MCF 10A (cell line): ENCODE results near the gene C9orf153. TPM values are rescaled to one million over a fixed set of nuclear protein-coding genes. Genes with fewer than 3 reads are reported as not detected.

ENCODE experiments used
- BruUV-seq: library from RNA; stranded (reverse); fragments of 400-500 nt; replicated peaks from 2 replicates; lab custom pipeline; 2021; lab: Mats Ljungman, UMichigan
- CTCF ChIA-PET: fragments of 300-600 bp; sonication (Branson Sonifier 250); formaldehyde crosslinking; extraction: SDS; loops from one replicate; lab custom pipeline; 2021; ENCODE audit warnings: antibody characterized with exemption, inconsistent platforms; lab: Yijun Ruan, JAX
- POLR2A ChIA-PET: fragments of 300-600, 350-650 bp; sonication (Branson Sonifier 250); formaldehyde crosslinking; extraction: SDS; loops from one replicate; lab custom pipeline; 2020; ENCODE audit warnings: antibody characterized with exemption, inconsistent platforms; lab: Yijun Ruan, JAX
- DNase-seq: peaks from one replicate; pipeline ENCODE4 v3.0.0-alpha.2; 2018; ENCODE audit not compliant: unreplicated experiment
- H3K27ac Mint-ChIP-seq: one replicate; pipeline ENCODE4 v1.8.0; 2022; ENCODE audit warnings: mild to moderate bottlenecking, low read depth, mixed read lengths; ENCODE audit not compliant: unreplicated experiment
- H3K27me3 Mint-ChIP-seq: one replicate; pipeline ENCODE4 v1.8.0; 2022; ENCODE audit warnings: mixed read lengths; ENCODE audit not compliant: insufficient read depth, unreplicated experiment
- H3K36me3 Mint-ChIP-seq: one replicate; pipeline ENCODE4 v1.8.0; 2022; ENCODE audit warnings: mild to moderate bottlenecking, moderate library complexity, mixed read lengths; ENCODE audit not compliant: insufficient read depth, unreplicated experiment
- H3K4me1 Mint-ChIP-seq: one replicate; pipeline ENCODE4 v1.8.0; 2022; ENCODE audit warnings: mixed read lengths; ENCODE audit not compliant: insufficient read depth, unreplicated experiment
- H3K4me3 Mint-ChIP-seq: one replicate; pipeline ENCODE4 v1.8.0; 2022; ENCODE audit warnings: mild to moderate bottlenecking, moderate library complexity, mixed read lengths; ENCODE audit not compliant: unreplicated experiment
- H3K9me3 Mint-ChIP-seq: one replicate; pipeline ENCODE4 v1.8.0; 2022; ENCODE audit warnings: mixed read lengths; ENCODE audit not compliant: unreplicated experiment
- intact Hi-C: fragments of 100-400 bp; cut with micrococcal nuclease; formaldehyde crosslinking; loops from 2 replicates; pipeline ENCODE4 v1.14.1; 2022
- total RNA-seq: library from RNA; stranded (reverse); gene quantifications from 2 replicates; pipeline ENCODE4 v1.2.3, GENCODE V29; 2022
- TF ChIP-seq, protein P1 (sequence below): fragments of 200-600 bp; IDR thresholded peaks from one replicate; pipeline ENCODE4 v1.8.0; 2022; ENCODE audit warnings: antibody characterized with exemption, mild to moderate bottlenecking; ENCODE audit not compliant: unreplicated experiment

C9orf153 gene
- total RNA-seq, 1 experiment from 2014 or later, result 0.19 TPM

DNA sequence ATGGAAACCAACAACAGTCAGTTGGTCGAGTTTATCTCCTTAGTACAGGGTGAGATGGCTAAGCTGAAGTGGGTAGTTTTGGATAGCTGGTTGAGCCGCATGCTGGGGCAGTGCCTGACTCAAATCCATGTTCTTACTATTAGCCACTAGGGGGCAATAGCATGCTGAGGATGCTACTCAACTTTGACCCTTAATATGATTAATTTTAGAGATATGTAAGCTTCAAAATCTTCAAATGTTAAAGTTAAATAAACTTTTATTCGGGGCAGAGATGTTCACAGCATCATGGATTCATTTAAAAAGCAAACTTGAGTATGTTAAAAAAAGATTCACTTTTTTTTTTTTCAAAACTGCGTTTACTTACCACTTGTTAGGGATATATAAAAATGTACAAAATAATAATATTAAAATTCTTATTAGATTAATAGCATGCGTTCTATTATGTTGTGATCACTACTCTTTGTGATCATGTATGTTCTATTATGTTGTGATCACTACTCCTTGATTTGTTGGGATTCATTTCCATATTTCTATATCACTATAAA lies 57.0 kb downstream of the C9orf153 start:
- TF ChIP-seq, protein P1, sequence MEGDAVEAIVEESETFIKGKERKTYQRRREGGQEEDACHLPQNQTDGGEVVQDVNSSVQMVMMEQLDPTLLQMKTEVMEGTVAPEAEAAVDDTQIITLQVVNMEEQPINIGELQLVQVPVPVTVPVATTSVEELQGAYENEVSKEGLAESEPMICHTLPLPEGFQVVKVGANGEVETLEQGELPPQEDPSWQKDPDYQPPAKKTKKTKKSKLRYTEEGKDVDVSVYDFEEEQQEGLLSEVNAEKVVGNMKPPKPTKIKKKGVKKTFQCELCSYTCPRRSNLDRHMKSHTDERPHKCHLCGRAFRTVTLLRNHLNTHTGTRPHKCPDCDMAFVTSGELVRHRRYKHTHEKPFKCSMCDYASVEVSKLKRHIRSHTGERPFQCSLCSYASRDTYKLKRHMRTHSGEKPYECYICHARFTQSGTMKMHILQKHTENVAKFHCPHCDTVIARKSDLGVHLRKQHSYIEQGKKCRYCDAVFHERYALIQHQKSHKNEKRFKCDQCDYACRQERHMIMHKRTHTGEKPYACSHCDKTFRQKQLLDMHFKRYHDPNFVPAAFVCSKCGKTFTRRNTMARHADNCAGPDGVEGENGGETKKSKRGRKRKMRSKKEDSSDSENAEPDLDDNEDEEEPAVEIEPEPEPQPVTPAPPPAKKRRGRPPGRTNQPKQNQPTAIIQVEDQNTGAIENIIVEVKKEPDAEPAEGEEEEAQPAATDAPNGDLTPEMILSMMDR, result peak; percentile 65
- H3K4me1 Mint-ChIP-seq, result peaks cover 6% of the 10 kb centered on the region
- no peak overlapping the region for H3K4me3 Mint-ChIP-seq
- H3K27me3 Mint-ChIP-seq, result no peaks in the 10 kb centered on the region
- no peaks in the 10 kb centered on the region for H3K9me3 Mint-ChIP-seq
- DNase-seq, result peak; percentile 64
- H3K36me3 Mint-ChIP-seq, result no peaks in the 10 kb centered on the region
- CTCF ChIA-PET, result interaction anchor here (0.6 to 6.3 kb wide), 41 partner anchors 8 to 1821 kb away, joined by 3 to 56 read pairs (median 4); partner anchors contain the start of gene GOLM1
- BruUV-seq, result no TSS peak
- no peak overlapping the region for H3K27ac Mint-ChIP-seq
- POLR2A ChIA-PET, result interaction anchor here (0.7 to 2.2 kb wide), 7 partner anchors 10 to 103 kb away, joined by 4 to 12 read pairs (median 4); partner anchors contain the start of genes GOLM1 and ISCA1
- intact Hi-C loops, result loop anchor here (2.0 kb wide), 2 partner anchors 36 to 1122 kb away; no protein-coding TSS in a partner anchor

DNA sequence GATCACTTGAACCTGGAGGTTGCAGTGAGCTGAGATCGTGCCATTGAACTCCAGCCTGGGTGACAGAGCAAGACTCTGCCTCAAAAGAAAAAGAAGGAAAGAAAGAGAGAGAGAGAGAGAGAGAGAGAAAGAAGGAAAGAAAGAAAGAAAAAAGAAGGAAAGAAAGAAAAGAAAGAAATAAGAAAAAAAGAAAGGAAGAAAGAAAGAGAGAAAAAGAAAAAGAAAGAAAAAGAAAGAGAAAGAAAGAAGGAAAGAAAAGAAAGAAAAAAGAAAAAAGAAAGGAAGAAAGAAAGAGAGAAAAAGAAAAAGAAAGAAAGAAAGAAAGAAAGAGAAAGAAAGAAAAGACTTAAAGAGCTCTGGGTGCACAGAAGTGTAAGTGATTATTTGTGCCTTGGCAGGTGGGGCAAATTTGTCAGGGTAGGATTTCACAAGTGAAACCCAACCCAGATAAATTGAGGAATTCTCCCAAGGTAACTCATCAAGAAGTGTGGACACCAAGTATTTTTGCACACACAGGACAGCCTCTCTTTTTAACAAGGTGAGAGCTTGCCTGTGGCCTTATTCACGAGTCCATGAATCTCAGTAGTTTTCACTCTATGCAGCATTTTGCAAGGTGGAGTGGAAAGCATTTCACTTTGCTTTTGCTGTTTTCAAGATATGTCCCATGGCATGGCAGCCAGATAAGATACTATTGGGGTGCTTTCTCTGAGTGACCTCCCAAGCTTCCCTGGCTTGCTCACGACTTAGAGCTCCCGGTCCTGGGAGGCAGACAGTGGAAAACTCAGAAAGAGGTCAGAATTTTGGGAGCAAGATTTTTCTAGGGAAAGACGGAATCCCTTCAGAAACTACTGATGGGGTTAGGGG lies 57.8 kb downstream of the C9orf153 start:
- H3K9me3 Mint-ChIP-seq, result no peaks in the 10 kb centered on the region
- ChIA-PET CTCF (interaction anchor here (0.6 to 6.3 kb wide), 40 partner anchors 9 to 1821 kb away, joined by 3 to 56 read pairs (median 4); partner anchors contain the start of gene GOLM1), POLR2A (interaction anchor here (0.7 to 2.2 kb wide), 7 partner anchors 11 to 102 kb away, joined by 4 to 12 read pairs (median 4); partner anchors contain the start of genes GOLM1 and ISCA1)
- H3K4me1 Mint-ChIP-seq, result peaks cover 6% of the 10 kb centered on the region
- no peaks in the 10 kb centered on the region for H3K36me3 Mint-ChIP-seq
- no TSS peak for BruUV-seq
- no peak overlapping the region for H3K27ac Mint-ChIP-seq
- TF ChIP-seq, protein P1, result no peak
- intact Hi-C loops, result loop anchor here (2.0 kb wide), 2 partner anchors 37 to 1123 kb away; no protein-coding TSS in a partner anchor
- DNase-seq, result no peak
- no peaks in the 10 kb centered on the region for H3K27me3 Mint-ChIP-seq
- H3K4me3 Mint-ChIP-seq, result no peak overlapping the region

DNA sequence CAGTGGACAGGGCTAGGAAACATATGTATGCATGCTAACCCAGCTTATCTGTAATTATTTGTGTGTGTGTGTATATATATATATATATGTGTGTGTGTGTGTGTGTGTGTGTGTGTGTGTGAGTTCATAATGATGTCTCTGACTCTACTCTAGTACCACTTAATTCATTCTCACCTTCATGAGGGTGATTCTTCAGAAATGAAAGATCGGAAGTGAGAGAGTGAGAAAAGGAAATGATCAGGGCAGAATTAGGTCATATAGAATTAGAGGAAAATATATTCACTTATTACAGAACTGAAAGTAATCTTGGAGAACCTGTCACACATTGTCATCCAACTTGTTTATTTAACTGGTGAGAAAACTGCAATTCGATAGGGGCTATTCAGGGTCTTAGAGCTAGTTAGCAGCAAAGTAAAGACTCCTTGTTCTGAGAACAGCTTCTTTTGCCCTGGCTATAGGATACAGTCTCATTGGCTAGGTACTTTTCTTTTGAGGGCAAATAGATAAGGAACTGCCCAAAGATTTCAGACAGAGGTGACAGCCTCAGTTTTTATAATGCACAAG lies 58.8 kb downstream of the C9orf153 start:
- no peak for DNase-seq
- Mint-ChIP-seq H3K4me1 (peaks cover 6% of the 10 kb centered on the region), H3K27ac (no peak overlapping the region), H3K36me3 (no peaks in the 10 kb centered on the region), H3K9me3 (no peaks in the 10 kb centered on the region), H3K27me3 (no peaks in the 10 kb centered on the region), H3K4me3 (no peak overlapping the region)
- intact Hi-C loops, result no loop called here
- BruUV-seq, result no TSS peak
- TF ChIP-seq, protein P1, result no peak
- POLR2A ChIA-PET, result interaction anchor here (2.2 kb wide), 1 partner anchor 101 kb away, joined by 12 read pairs; the partner anchor contains the start of gene GOLM1
- CTCF ChIA-PET, result interaction anchor here (1.0 to 6.3 kb wide), 8 partner anchors 9 to 61 kb away, joined by 4 to 56 read pairs (median 14); no protein-coding TSS in a partner anchor
